Left ventricle myocardium inferior (tissue), 1 donor: Measurements from ENCODE around the gene ASXL3. TPM values are rescaled to one million over a fixed set of nuclear protein-coding genes. Genes with fewer than 3 reads are reported as not detected.

Source experiments
- DNase-seq: peaks from one replicate; pipeline ENCODE4 v3.0.0-alpha.2; 2020
- H3K27ac ChIP-seq: fragments of 200-600 bp; replicated peaks from 2 replicates; pipeline ENCODE4 v1.8.0; 2021
- H3K27me3 ChIP-seq: fragments of 200-600 bp; 2 replicates; pipeline ENCODE4 v1.8.0; 2021; ENCODE audit warnings: low read depth
- H3K36me3 ChIP-seq: fragments of 200-600 bp; 2 replicates; pipeline ENCODE4 v1.8.0; 2021
- H3K4me1 ChIP-seq: fragments of 200-600 bp; 2 replicates; pipeline ENCODE4 v1.8.0; 2021
- H3K4me3 ChIP-seq: fragments of 200-600 bp; 2 replicates; pipeline ENCODE4 v1.8.0; 2021; ENCODE audit warnings: mild to moderate bottlenecking, moderate library complexity
- H3K9me3 ChIP-seq: fragments of 200-600 bp; replicated peaks from 2 replicates; pipeline ENCODE4 v1.8.0; 2021
- intact Hi-C: fragments of 100-400 bp; cut with micrococcal nuclease; formaldehyde crosslinking; loops from one replicate; pipeline ENCODE4 v1.11.0; 2022
- total RNA-seq: library from RNA; stranded (reverse); fragmentation: NEBNext Ultra II Directional; extraction: Animal tissue kit (Norgen Biotek cat#: 25700); gene quantifications from one replicate; pipeline ENCODE4 v1.2.1, GENCODE V29; 2021
- TF ChIP-seq, protein P1 (sequence below): fragments of 200-600 bp; IDR thresholded peaks from 2 replicates; pipeline ENCODE4 v1.8.0; 2021; ENCODE audit warnings: antibody characterized with exemption, mild to moderate bottlenecking, borderline replicate concordance
- donor health status: DM: no; HTN: yes; CAD: no; lungs with severe emphysema.

The ASXL3 gene
- total RNA-seq, 1 donor from 2014 or later = 6.7 TPM

DNA sequence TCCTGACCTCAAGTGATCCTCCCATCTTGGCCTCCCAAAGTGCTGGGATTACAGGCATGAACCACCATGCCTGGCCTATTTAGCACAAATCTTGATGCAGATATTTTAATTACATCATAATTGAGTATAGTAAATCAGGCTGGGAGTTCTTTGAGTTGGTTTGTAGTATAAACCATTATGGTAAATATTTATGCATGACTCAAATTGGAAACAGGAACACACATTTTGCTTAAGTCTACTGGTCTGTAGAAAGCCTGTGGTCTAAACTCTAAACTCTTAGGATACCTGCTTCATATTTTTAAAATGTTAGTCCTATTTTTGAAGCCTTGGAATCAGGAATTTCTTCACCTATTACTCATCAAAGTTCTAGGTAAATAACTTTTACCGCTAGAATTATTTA is 16.8 kb downstream of the ASXL3 start:
- H3K36me3 ChIP-seq = no peaks in the 10 kb centered on the region
- H3K27me3 ChIP-seq = no peaks in the 10 kb centered on the region
- no peak overlapping the region for H3K27ac ChIP-seq
- TF ChIP-seq, protein P1, sequence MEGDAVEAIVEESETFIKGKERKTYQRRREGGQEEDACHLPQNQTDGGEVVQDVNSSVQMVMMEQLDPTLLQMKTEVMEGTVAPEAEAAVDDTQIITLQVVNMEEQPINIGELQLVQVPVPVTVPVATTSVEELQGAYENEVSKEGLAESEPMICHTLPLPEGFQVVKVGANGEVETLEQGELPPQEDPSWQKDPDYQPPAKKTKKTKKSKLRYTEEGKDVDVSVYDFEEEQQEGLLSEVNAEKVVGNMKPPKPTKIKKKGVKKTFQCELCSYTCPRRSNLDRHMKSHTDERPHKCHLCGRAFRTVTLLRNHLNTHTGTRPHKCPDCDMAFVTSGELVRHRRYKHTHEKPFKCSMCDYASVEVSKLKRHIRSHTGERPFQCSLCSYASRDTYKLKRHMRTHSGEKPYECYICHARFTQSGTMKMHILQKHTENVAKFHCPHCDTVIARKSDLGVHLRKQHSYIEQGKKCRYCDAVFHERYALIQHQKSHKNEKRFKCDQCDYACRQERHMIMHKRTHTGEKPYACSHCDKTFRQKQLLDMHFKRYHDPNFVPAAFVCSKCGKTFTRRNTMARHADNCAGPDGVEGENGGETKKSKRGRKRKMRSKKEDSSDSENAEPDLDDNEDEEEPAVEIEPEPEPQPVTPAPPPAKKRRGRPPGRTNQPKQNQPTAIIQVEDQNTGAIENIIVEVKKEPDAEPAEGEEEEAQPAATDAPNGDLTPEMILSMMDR = no peak
- intact Hi-C loops = no loop called here
- H3K4me3 ChIP-seq = no peak overlapping the region
- no peaks in the 10 kb centered on the region for H3K4me1 ChIP-seq
- DNase-seq = no peak
- H3K9me3 ChIP-seq = no peaks in the 10 kb centered on the region

DNA sequence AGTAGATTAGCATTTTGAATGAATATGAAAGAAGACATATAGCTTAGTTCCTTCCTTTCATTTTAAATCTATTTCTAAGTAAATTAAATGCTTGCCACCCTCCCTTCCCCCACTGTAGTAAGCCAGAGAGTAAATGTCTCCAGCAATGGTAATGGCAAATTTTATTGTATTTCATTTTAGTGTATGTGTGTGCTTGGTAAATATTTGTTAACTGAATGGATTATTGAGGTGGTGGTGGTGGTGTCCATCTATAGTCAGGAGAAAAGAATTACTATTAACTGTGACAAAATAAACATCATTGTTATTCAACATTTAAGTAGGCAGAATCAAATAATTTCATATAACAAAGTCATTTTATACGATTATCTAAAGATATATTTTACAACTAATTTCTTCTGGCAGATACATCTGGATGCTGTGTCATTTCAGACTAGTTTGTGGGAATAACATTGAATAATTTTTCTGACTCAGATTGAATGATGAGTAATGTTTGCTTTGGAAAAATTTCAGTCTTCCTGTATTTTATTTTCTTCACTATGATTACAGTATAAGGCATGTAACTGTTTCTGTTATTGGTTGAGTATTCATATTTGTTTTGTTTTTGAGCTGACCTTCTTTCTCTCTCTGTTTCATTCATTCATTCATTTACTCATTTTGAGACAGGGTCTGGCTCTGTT is 18.3 kb downstream of the ASXL3 start:
- Histone ChIP-seq H3K36me3 (no peaks in the 10 kb centered on the region), H3K4me1 (no peaks in the 10 kb centered on the region), H3K9me3 (no peaks in the 10 kb centered on the region), H3K4me3 (no peak overlapping the region), H3K27ac (no peak overlapping the region), H3K27me3 (no peaks in the 10 kb centered on the region)
- no peak for DNase-seq
- TF ChIP-seq, protein P1 = no peak
- intact Hi-C loops = no loop called here

DNA sequence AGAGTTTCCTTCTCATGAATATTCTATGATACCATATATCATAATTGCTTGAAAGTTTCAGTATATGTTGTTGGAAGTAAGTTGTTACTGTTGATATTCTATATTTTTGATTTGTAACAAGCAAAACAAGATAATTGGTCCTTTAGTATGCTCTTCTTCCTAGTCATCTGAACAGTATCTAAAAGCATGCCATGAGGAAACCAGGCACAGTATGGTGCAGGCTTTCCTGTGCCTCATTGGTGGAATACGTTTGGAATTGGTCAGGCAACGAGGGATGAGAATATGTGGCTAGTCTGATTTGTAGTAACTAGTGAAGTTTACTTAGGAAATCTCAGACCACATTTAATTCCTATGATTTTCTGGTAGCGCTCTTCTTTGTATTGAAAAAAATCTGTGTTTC is 22.8 kb downstream of the ASXL3 start:
- intact Hi-C loops = no loop called here
- no peaks in the 10 kb centered on the region for H3K36me3 ChIP-seq
- no peaks in the 10 kb centered on the region for H3K27me3 ChIP-seq
- no peaks in the 10 kb centered on the region for H3K9me3 ChIP-seq
- TF ChIP-seq, protein P1 = no peak
- H3K27ac ChIP-seq = no peak overlapping the region
- DNase-seq = no peak
- H3K4me3 ChIP-seq = no peak overlapping the region
- no peaks in the 10 kb centered on the region for H3K4me1 ChIP-seq

DNA sequence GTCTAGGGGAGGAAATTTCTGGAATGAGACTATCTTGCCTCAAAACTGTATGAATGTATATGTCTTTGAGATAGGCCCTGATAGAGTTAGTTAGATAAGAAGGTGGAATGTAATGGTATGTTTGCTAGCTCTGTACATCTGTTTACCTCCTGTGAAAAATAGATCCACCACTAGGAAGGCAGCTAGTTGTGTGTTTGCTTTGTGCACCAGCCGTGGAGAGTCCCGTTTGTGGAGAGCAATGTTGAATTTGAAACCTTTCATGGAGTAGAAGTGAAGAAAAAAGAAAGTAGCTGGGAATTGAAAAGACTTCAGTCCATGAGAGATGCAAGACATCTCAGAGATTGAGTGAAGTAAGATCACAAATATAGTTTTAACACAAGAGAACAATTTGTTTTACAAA is 25.4 kb downstream of the ASXL3 start:
- intact Hi-C loops = no loop called here
- H3K4me3 ChIP-seq = no peak overlapping the region
- H3K27ac ChIP-seq = no peak overlapping the region
- H3K27me3 ChIP-seq = no peaks in the 10 kb centered on the region
- TF ChIP-seq, protein P1 = no peak
- H3K9me3 ChIP-seq = no peaks in the 10 kb centered on the region
- H3K4me1 ChIP-seq = no peaks in the 10 kb centered on the region
- H3K36me3 ChIP-seq = no peaks in the 10 kb centered on the region
- DNase-seq = no peak

DNA sequence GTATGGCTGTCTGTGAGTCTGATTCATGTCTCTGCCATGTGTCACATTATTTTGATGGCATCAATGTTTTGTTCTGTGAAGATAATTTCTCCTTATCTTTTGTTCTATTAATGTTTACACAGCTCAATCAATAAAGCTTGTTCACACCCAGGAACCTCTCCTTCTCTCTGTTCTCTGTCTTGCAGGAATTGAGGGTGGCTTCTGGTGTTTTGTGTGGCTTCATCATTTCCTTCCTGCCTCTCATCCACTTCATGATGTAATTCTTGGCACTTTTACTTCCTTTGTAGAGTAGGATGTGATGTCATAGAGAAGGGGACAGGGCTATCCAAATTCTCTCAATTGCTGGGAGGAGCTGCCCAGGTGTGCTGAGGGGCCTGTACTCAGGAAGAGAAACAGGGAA is 27.2 kb downstream of the ASXL3 start:
- TF ChIP-seq, protein P1 = no peak
- H3K4me3 ChIP-seq = no peak overlapping the region
- intact Hi-C loops = no loop called here
- DNase-seq = no peak
- H3K36me3 ChIP-seq = no peaks in the 10 kb centered on the region
- no peaks in the 10 kb centered on the region for H3K9me3 ChIP-seq
- H3K27ac ChIP-seq = no peak overlapping the region
- no peaks in the 10 kb centered on the region for H3K27me3 ChIP-seq
- H3K4me1 ChIP-seq = no peaks in the 10 kb centered on the region
